Keratinocyte (primary cell): ENCODE data around the gene TIE1.

Experiments
- CTCF ChIP-seq, 3 experiments: IDR thresholded peaks in 1 of 3; conservative IDR thresholded peaks in 1 of 3; optimal IDR thresholded peaks in 1 of 3; 2 replicates in 2 of 3; 3 replicates in 1 of 3; pipeline versions ENCODE3 to v1.5.1; 2011; ENCODE audit warnings: low read length in 3 of 3, mild to moderate bottlenecking in 3 of 3, moderate library complexity in 2 of 3, control low read depth in 1 of 3, inconsistent platforms in 1 of 3; ENCODE audit not compliant: insufficient read depth in 2 of 3; ENCODE audit errors: extremely low read depth in 1 of 3
- EZH2 ChIP-seq: IDR thresholded peaks from one replicate; pipeline ENCODE4 v1.6.1; 2012; ENCODE audit warnings: inconsistent platforms, mild to moderate bottlenecking, low read length, moderate library complexity

GRCh38 chr1:43315963-43316737 is 15.4 kb downstream of the TIE1 start:
- TF ChIP-seq CTCF (optimal IDR thresholded peaks at IDR 0.05 in 1 of 3, IDR thresholded peaks at IDR 0.05 in 1 of 3, conservative IDR thresholded peaks at IDR 0.05 in 1 of 3; ENCODE audit: extremely low read depth in 1 of 3, insufficient read depth in 2 of 3, low read length in 3 of 3), result no peak
- TF ChIP-seq EZH2, result no peak
